GM21447 (cell line): ENCODE results near the gene C1orf198.

ENCODE experiments used
- ATAC-seq: cut with Tn5 transposase; IDR thresholded peaks from one replicate; pipeline ENCODE4 v1.9.1; 2021; ENCODE audit not compliant: unreplicated experiment

Gene C1orf198

DNA sequence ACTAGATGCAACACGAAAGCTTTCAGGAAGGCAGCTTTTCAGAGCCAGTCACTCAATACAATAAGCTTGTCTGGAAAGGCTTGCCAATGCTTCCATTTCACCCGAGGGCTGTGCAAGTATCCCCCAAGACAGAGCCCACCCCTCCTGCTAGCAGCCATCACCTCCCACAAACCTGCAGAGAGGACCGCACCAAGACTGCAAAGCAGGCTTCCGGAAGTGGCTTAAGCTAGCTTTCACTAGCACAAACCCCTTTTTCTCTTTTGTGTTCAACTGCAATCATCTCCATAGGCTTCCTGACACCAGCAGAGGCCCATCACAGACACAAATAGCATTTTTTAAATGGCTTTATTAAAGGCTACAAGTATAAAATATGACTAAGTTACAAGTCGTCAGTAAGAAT, 31.5 kb downstream of the C1orf198 start:
- ATAC-seq, result no peak

GRCh38 chr1:230836347-230836746, 32.0 kb downstream of the C1orf198 start:
- ATAC-seq, result no peak

- no peak for ATAC-seq
Observed at GRCh38 chr1:230834292-230834691, 34.0 kb downstream of the C1orf198 start.

DNA sequence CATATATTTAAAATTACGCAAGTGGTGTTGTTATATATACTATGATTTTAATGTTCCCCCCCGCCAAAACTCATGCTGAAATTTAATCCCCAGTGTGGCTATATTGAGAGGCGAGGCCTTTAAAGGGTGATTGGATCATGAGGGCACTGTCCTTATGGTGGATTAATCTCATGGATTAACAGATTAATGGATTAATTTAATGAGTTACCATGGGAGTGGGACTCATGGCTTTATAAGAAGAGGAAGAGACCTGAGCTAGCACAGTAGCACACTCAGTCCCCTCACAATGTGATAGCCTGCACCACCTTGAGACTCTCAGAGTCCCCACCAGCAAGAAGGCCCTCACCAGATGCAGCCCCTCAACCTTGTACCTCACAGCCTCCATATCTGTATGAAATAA, 34.8 kb downstream of the C1orf198 start:
- no peak for ATAC-seq

GRCh38 chr1:230832476-230832875, 35.8 kb downstream of the C1orf198 start:
- ATAC-seq, result no peak

DNA sequence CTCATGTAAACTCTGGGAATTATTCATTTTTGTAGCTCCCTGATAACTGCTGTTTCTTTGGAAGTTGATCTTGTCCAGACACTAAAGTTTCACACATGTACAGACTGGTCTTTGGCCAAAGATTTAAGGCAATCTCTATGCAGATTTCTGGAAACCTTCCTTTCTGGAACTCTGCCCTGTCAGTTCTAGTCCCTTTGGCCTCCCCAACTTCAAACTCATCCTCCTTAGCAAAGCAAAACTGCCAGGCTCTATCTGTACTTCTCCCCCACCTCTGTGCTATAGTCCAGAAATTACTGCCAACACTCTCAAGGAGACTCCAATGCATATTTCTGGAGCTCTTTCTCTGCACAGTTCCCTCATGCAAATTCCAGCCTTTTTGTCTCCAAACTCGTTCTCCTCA, 36.5 kb downstream of the C1orf198 start:
- ATAC-seq, result no peak

DNA sequence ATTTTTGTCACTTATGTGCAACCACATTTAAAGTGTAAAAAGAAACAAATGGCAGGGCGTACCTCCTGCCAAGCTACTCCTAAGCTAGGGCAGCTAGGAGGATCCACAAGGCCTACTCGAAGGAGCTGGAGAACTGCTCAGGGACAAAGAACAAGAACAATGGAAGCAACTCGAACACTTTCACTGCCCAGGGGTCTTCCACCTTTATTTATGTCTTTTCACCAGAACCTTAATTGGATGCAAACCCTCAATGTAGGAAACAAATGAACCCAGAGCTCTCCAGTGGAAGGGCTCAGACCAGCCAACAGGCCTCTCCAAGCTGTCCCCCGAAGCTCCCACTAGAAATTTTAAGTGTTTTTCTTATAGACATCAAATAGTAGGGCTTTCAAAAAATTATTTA, 39.9 kb downstream of the C1orf198 start:
- ATAC-seq, result no peak

DNA sequence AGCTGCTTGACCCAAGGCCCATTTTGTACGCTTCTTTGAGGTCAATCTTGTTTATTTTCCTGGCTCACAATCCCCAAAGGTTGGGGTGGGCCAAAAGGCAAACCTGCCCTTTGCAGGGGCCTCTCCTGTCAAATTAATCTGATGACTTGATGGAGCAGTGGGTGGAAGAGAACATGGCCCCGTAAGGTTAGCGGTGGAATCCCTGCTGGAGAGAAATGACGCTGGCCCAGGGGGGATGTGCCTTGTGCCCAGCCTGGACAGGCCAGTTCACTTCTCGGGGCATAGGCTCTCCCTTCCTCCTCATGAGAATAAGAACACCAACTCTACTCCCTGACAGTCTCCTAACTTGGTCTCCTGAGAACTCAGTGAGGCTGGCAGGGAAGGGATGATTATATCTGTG, 40.5 kb downstream of the C1orf198 start:
- no peak for ATAC-seq

DNA sequence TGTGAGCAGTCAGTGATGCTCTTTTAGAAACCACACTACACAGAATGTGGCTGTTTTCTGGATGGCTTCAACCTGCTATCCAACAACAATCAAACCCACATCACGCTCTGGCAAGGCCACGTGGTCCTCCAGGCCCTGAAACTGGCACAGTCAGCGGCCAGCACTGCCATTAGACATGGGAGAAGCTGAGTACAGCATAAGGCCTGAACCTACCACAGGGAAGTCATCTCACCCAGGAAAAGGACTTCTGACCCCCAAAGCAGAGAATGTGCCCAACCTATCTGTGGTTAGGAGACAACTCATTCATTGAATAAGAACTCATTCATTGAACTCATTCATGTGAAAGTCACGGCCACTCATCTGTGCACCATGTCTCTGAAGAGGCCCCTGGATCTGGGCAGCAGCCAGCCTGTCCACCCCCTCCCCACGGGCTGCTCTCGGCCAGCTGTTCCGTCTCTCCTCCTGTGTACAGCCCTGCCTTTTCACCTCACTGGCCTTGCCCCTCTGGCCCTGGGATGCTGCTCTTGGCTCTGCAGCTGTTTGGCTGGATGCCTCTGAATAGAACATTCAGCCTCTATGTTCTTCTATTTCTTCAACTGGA, 41.1 kb downstream of the C1orf198 start:
- ATAC-seq, result no peak

GRCh38 chr1:230826166-230826875, 42.0 kb downstream of the C1orf198 start:
- no peak for ATAC-seq

DNA sequence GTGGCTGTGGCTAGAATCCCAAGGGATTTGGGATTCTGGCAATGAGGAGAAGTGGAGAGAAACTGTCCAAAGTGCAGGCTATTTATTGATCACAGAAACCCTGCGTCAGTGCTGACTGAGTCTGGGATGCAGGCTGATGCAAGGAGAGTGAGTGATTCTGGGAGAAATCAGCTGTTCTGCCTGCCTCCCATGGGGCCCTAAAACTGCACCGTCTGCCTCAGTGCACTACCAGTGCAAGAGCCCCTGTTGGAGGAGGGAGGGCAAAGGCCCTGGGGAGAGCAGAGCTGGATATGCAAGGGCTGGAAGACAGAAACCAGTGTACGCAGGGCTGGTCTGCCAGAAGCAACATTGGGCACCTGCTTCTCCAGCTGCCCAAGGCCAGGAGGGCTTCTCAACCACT, 42.6 kb downstream of the C1orf198 start:
- no peak for ATAC-seq

- no peak for ATAC-seq
Observed at GRCh38 chr1:230824919-230825721, 43.2 kb downstream of the C1orf198 start.

DNA sequence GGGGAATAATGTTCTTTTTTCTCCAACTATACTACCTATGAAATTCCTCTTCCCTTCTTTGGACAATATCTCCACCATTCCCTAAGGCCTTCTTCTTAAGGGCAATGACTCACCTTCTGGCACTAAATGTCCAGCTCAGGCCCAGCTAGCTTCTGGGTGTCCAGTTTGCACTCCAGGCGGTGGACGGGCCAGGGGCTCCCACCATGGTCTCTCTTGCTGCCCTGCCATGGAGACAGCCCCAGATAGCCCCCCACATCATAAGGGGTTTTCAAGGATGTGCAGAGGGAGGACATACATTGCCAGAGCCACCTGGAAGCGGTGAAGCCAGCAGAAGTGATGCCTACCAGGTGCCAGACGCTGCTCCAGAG, 43.8 kb downstream of the C1orf198 start:
- ATAC-seq, result no peak

DNA sequence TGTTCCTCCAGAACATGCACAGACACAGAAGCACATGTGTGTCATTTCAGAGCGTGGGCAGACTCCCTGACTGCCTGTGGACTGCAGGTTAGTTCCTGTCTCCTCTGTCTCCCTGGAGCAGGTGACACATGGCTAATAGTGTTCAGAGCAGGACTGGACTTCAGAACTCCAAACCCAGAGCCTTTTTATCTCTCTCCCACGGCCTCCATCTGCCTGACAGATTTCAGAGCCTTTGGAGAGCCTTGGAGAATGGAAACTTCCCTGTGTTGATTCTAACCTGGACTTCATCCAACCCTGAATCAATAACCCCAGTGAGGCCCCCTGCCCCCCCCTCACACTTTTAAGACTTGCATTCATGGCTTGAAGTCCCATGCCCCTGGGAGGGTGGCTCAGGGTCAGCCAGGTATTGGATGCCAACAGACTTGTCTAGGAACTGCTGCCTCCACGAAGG, 44.4 kb downstream of the C1orf198 start:
- ATAC-seq, result no peak

- no peak for ATAC-seq
Observed at GRCh38 chr1:230823426-230823825, 44.9 kb downstream of the C1orf198 start.

DNA sequence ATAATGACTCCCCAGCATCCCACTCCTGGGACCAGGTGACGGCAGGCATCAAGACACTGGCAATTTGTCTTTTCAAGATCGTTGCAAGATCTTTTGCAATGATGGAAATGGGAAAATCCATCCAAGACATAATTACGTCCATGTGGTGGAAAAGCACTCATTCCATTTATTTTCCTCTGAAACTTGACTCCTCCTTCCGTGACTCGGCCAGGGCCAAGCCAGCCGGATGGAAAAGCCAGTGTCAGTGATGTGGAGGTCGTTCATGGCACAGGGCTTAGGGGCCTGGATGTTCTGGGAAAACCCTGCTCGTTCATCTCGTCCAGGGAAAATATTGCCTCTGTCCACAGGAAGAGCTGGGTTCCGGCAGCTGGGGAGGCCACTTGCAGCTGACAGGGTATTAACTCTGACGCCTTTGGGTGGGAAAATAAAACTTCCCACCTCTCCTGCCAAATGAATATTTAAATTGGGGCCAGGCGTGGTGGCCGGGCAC, 46.2 kb downstream of the C1orf198 start:
- ATAC-seq, result no peak

GRCh38 chr1:230821346-230821745, 47.0 kb downstream of the C1orf198 start:
- no peak for ATAC-seq

- no peak for ATAC-seq
Observed at GRCh38 chr1:230820568-230820967, 47.8 kb downstream of the C1orf198 start.

DNA sequence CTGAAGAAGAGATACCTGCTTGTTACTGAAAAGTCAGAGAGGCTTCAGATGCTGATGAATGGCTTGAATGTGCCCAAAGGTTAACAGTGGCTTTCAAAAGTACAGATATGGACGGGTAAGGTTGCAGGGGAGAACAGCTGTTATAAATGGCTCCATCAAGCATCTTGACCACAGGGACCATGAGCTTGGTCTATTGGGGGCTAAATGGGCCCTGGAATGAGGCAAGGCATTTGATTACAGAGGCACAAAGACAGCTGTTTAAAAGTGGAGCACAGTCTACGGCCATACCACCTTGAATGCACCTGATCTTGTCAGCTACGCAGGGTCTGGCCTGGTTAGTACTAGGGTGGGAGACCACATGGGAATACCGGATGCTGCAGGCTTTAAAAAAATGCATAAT, 48.3 kb downstream of the C1orf198 start:
- ATAC-seq, result no peak

DNA sequence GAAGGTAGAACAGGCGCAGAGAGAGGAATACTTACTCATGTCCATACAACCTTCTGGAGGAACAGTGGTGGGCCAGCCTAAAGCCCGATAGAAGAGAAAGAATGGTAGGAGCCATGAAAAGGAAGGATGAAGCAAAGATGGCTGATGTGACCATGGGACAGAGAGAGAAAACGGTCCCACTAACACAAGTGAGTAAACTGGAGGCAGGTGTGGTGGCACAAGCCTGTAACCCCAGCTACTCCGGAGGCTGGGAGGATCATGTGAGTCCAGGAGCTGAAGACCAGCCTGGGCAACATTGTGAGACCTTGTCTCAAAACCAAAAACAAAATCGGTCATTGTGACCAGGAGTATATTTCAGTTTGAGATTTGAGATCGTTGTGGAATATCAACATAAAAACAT, 49.4 kb downstream of the C1orf198 start:
- ATAC-seq, result no peak

DNA sequence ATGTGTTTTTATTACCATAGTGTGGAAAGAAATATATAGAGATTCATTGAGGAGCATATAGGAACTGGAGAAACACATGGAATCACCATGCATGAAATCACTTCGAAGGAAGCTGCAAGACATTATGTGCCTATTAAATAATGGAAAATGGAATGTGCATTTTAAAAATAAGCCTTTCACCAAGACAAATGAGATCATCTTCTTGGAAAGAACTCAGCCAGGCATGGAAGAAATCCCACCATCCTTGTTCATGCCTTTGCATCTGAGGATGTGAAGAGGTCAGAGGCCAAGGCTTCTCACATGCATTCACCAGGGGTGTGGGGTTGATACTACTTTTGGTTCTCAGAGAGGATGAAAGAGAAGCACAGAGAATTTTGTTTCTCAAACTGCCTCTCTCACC, 50.0 kb downstream of the C1orf198 start:
- no peak for ATAC-seq

- no peak for ATAC-seq
Observed at GRCh38 chr1:230816018-230816417, 52.3 kb downstream of the C1orf198 start.
